ENCODE data around the gene DUSP15. TPM values are rescaled to one million over a fixed set of nuclear protein-coding genes. Genes with fewer than 3 reads are reported as not detected.

The DUSP15 gene
- total RNA-seq, 1 donor from 2014 or later = 13.0 TPM

DNA sequence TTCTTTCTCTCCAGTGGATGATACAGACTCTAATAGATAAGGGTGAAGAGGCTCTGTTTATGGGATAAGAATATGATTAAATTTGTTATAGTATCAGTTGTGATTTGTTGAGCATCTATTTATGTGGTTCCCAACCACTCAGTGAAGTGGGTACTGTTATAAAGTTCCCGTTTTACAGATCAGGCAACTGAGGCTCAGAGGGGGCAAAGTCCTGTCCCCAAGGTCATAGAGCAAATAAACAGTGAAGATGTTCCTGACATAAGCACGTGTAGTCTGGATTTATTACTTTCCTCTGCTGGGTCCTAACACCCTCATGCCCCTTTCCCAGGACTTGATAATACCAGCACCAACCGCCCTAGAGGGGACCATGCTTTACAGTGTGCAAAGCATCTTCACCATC lies 4.1 kb downstream of the DUSP15 start:
- intact Hi-C loops (cut with DNase I) = no loop called here
- peaks cover 6 to 21% of the 10 kb centered on the region in 2 donors for H3K4me1 ChIP-seq
- no peaks in the 10 kb centered on the region for H3K27me3 ChIP-seq
- no peaks in the 10 kb centered on the region for H3K36me3 ChIP-seq
- H3K9me3 ChIP-seq = no peaks in the 10 kb centered on the region
- no peak overlapping the region for H3K27ac ChIP-seq
- no peak overlapping the region for H3K4me3 ChIP-seq
- TF ChIP-seq, protein P1, sequence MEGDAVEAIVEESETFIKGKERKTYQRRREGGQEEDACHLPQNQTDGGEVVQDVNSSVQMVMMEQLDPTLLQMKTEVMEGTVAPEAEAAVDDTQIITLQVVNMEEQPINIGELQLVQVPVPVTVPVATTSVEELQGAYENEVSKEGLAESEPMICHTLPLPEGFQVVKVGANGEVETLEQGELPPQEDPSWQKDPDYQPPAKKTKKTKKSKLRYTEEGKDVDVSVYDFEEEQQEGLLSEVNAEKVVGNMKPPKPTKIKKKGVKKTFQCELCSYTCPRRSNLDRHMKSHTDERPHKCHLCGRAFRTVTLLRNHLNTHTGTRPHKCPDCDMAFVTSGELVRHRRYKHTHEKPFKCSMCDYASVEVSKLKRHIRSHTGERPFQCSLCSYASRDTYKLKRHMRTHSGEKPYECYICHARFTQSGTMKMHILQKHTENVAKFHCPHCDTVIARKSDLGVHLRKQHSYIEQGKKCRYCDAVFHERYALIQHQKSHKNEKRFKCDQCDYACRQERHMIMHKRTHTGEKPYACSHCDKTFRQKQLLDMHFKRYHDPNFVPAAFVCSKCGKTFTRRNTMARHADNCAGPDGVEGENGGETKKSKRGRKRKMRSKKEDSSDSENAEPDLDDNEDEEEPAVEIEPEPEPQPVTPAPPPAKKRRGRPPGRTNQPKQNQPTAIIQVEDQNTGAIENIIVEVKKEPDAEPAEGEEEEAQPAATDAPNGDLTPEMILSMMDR (IDR thresholded peaks at IDR 0.05) = no peak
- DNase-seq (ENCODE audit: low spot score in 2 of 2) = peak in 1 of 2 donors; percentile 15

DNA sequence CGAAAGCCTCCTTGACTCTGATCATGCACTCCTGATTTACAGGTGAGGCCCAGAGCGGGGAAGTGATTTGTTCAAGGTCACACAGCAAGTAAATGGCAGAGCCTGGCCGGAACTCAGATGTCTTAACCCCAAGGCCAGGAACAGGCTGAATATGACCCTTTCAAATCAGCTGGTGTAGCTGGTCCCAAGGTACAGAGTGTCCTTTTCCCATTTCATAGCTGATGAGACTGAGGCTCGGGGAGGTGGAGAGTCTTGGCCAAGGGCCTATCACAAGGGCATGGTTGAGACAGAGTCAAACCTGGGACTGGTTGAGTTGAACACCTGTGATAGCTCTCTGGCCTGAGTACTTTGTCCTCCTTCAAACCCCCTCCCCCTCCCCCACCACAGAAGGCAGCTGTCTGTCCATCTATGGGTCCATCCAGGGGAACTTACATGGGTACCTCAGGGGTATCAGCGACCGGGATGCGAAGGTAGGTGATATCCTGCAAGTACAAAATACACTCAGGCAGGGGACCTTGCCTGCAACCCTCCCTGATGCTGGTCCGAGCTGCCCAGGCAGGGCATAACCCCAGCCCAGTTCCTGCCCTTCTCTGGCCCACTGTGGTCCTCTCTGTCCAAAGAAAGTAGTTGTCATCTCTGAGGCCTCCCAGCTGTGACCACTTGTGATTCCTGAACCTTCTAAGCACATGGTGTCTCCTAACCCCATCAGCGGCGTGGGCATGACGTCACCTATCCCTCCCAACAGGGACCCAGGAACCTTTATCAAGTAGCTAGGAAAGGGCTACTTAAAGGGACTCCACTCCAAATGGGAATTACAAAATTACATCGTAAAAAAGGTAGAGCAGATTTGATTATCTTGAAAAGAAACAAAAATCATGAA lies 5.6 kb downstream of the DUSP15 start:
- Histone ChIP-seq H3K27me3 (no peaks in the 10 kb centered on the region), H3K4me1 (peaks cover 15 to 23% of the 10 kb centered on the region in 2 donors), H3K27ac (no peak overlapping the region), H3K36me3 (no peaks in the 10 kb centered on the region), H3K9me3 (no peaks in the 10 kb centered on the region), H3K4me3 (no peak overlapping the region)
- TF ChIP-seq, protein P1 (IDR thresholded peaks at IDR 0.05) = no peak
- intact Hi-C loops (cut with DNase I) = loop anchor here (5.0 kb wide), 1 partner anchor 53 kb away; no protein-coding TSS in a partner anchor
- DNase-seq (ENCODE audit: low spot score in 2 of 2) = peak in 1 of 2 donors; percentile 52

DNA sequence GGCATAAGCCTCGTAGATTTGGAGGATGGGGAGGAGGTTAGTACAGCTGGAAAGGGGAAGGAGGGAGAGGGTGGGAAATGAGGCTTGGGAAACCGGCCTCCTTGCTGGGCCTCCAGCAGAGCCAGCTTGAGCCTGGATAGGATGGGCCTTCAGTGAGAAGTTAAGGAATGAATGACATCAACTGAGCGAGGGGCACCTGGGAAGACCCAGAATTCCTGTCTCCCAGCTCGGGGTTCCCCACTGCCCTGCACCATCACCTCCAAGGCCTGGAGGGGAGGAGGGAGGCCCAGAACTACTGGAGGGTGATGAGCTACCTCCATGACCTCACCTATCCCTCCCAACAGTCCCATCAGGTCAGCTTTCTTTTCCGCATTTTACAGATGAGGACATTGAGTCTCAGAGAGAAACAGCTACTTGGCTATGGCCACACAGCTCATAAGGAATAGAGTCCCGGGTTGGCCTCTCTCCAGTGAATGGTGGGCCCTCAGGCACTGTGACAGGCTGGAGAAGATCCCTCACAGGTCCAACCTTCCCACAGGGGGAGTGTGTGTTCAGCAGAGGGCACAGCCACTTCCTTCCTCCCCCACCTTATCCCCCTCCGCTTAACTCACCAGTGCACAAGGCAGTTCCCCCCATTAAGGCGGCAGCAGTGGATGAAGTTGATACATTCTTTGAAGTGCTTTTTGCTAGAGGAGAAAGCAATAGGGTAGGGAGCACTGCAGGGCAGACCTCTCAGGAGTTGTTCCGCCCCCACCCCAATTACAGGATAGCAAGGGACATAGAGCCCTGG lies 6.8 kb downstream of the DUSP15 start:
- TF ChIP-seq, protein P1 (IDR thresholded peaks at IDR 0.05) = no peak

GRCh38 chr20:31862506-31862905 lies 7.8 kb downstream of the DUSP15 start:
- no peak overlapping the region for H3K4me3 ChIP-seq
- H3K36me3 ChIP-seq = no peaks in the 10 kb centered on the region
- H3K4me1 ChIP-seq = peaks cover 9 to 10% of the 10 kb centered on the region in 2 donors
- H3K27ac ChIP-seq = no peak overlapping the region
- intact Hi-C loops (cut with DNase I) = loop anchor here (5.0 kb wide), 1 partner anchor 55 kb away; no protein-coding TSS in a partner anchor
- TF ChIP-seq, protein P1 (IDR thresholded peaks at IDR 0.05) = no peak
- peak in 1 of 2 donors; percentile 58 for DNase-seq (ENCODE audit: low spot score in 2 of 2)
- H3K9me3 ChIP-seq = no peaks in the 10 kb centered on the region
- no peaks in the 10 kb centered on the region for H3K27me3 ChIP-seq

More for the DNA sequence above, 6.8 kb downstream of the DUSP15 start:
- H3K4me3 ChIP-seq = no peak overlapping the region
- H3K27me3 ChIP-seq = no peaks in the 10 kb centered on the region
- H3K4me1 ChIP-seq = peaks cover 10 to 11% of the 10 kb centered on the region in 2 donors
- H3K9me3 ChIP-seq = no peaks in the 10 kb centered on the region
- intact Hi-C loops (cut with DNase I) = loop anchor here (5.0 kb wide), 1 partner anchor 54 kb away; no protein-coding TSS in a partner anchor
- H3K36me3 ChIP-seq = no peaks in the 10 kb centered on the region
- DNase-seq (ENCODE audit: low spot score in 2 of 2) = peak in 1 of 2 donors; percentile 47
- H3K27ac ChIP-seq = no peak overlapping the region

GRCh38 chr20:31862157-31862470 lies 8.2 kb downstream of the DUSP15 start:
- TF ChIP-seq, protein P1 (IDR thresholded peaks at IDR 0.05) = no peak
- Histone ChIP-seq H3K4me1 (peaks cover 9 to 10% of the 10 kb centered on the region in 2 donors), H3K9me3 (no peaks in the 10 kb centered on the region), H3K36me3 (no peaks in the 10 kb centered on the region), H3K4me3 (no peak overlapping the region), H3K27ac (no peak overlapping the region), H3K27me3 (no peaks in the 10 kb centered on the region)
- intact Hi-C loops (cut with DNase I) = loop anchor here (5.0 kb wide), 1 partner anchor 55 kb away; no protein-coding TSS in a partner anchor
- DNase-seq (ENCODE audit: low spot score in 2 of 2) = no peak

Data from ascending aorta (tissue), 2 donors.